Colonic mucosa (tissue), 4 donors: Measurements from ENCODE around the gene NME2. TPM values are rescaled to one million over a fixed set of nuclear protein-coding genes. Genes with fewer than 3 reads are reported as not detected.

Source experiments
- DNase-seq: peaks from one replicate; pipeline ENCODE4 v3.0.0-alpha.2; 2020
- H3K27ac ChIP-seq: fragments of 200-600 bp; one replicate; pipeline ENCODE4 v1.8.0; 2021
- H3K27me3 ChIP-seq: fragments of 200-600 bp; one replicate; pipeline ENCODE4 v1.8.0; 2021
- H3K36me3 ChIP-seq: fragments of 200-600 bp; one replicate; pipeline ENCODE4 v1.8.0; 2021
- H3K4me1 ChIP-seq: fragments of 200-600 bp; one replicate; pipeline ENCODE4 v1.8.0; 2021; ENCODE audit warnings: mild to moderate bottlenecking
- H3K4me3 ChIP-seq: fragments of 200-600 bp; one replicate; pipeline ENCODE4 v1.8.0; 2021
- H3K9ac ChIP-seq, 2 donors: one replicate each; pipeline ENCODE4 v1.7.0; 2013; ENCODE audit warnings: control low read depth in 2 of 2, low read depth in 2 of 2, low read length in 2 of 2
- H3K9me3 ChIP-seq: fragments of 200-600 bp; one replicate; pipeline ENCODE4 v1.8.0; 2021
- intact Hi-C: fragments of 100-400 bp; cut with DNase I; formaldehyde crosslinking; loops from one replicate; pipeline ENCODE4 v1.14.1; 2022
- total RNA-seq, 2 donors: library from RNA; stranded (reverse); fragmentation: NEBNext Ultra II Directional in 1 of 2; extraction: Animal tissue kit (Norgen Biotek cat#: 25700) in 1 of 2; gene quantifications; one replicate each; pipeline ENCODE4 v1.2.1, GENCODE V29; 2021
- TF ChIP-seq, protein P1 (sequence below): fragments of 200-600 bp; IDR thresholded peaks from one replicate; pipeline ENCODE4 v1.8.0; 2022; ENCODE audit warnings: antibody characterized with exemption, mild to moderate bottlenecking
- donor health status: healthy.
- donor health status: DM: no; HTN: no; CAD: no.
- donor health status: DM: no; HTN: no; CAD: no.

NME2 gene
- total RNA-seq, 2 donors from 2014 or later, result 428 to 708 TPM

DNA sequence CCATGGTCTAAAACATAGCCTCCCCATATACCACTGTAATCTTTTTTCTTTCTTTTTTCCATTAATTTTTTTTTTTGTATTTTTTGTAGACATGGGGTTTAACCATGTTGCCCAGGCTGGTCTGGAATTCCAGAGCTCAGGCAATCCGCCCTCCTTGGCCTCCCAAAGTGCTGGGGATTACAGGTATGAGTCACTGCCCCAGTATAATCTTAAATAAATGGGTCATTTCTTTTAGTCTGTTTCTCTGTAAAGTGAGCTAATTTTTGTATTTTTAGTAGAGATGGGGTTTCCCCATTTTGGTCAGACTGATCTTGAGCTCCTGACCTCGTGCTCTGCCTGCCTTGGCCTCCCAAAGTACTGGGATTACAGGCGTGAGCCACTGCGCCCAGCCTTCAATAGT is 18.6 kb upstream of the NME2 start:
- Histone ChIP-seq H3K27me3 (no peaks in the 10 kb centered on the region), H3K9me3 (no peaks in the 10 kb centered on the region), H3K4me1 (no peaks in the 10 kb centered on the region), H3K4me3 (no peak overlapping the region), H3K36me3 (no peaks in the 10 kb centered on the region), H3K9ac (no peak overlapping the region), H3K27ac (no peak overlapping the region)
- DNase-seq, result no peak
- TF ChIP-seq, protein P1, sequence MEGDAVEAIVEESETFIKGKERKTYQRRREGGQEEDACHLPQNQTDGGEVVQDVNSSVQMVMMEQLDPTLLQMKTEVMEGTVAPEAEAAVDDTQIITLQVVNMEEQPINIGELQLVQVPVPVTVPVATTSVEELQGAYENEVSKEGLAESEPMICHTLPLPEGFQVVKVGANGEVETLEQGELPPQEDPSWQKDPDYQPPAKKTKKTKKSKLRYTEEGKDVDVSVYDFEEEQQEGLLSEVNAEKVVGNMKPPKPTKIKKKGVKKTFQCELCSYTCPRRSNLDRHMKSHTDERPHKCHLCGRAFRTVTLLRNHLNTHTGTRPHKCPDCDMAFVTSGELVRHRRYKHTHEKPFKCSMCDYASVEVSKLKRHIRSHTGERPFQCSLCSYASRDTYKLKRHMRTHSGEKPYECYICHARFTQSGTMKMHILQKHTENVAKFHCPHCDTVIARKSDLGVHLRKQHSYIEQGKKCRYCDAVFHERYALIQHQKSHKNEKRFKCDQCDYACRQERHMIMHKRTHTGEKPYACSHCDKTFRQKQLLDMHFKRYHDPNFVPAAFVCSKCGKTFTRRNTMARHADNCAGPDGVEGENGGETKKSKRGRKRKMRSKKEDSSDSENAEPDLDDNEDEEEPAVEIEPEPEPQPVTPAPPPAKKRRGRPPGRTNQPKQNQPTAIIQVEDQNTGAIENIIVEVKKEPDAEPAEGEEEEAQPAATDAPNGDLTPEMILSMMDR, result no peak
- intact Hi-C loops, result no loop called here

GRCh38 chr17:51149163-51149562 is 17.0 kb upstream of the NME2 start:
- no peak for DNase-seq
- no peaks in the 10 kb centered on the region for H3K36me3 ChIP-seq
- H3K9ac ChIP-seq, result no peak overlapping the region
- H3K27ac ChIP-seq, result no peak overlapping the region
- H3K27me3 ChIP-seq, result no peaks in the 10 kb centered on the region
- H3K4me1 ChIP-seq, result no peaks in the 10 kb centered on the region
- no peaks in the 10 kb centered on the region for H3K9me3 ChIP-seq
- intact Hi-C loops, result no loop called here
- TF ChIP-seq, protein P1, result no peak
- H3K4me3 ChIP-seq, result no peak overlapping the region

DNA sequence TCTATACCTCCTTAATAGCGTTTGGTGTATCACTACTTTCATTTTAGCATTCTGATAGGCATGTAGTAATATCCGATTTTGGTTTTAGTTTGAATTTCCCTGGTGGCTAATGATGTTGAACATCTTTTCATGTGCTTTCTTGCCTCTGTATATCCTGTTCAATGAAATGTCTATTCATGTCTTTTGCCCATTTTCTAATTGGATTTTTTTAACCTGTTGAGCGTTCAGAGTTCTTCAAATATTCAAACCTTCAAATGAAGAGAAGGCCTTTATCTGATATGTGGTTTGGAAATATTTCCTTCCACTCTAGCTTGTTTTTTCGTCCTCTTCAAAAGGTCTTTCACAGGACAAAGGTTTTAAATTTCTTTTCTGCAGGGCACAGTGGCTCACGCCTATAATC is 15.3 kb upstream of the NME2 start:
- DNase-seq, result no peak
- Histone ChIP-seq H3K4me1 (peaks cover 6% of the 10 kb centered on the region), H3K4me3 (no peak overlapping the region), H3K27me3 (no peaks in the 10 kb centered on the region), H3K9me3 (no peaks in the 10 kb centered on the region), H3K36me3 (no peaks in the 10 kb centered on the region), H3K27ac (no peak overlapping the region), H3K9ac (no peak overlapping the region)
- intact Hi-C loops, result loop anchor here (5.0 kb wide), 1 partner anchor 149 kb away; no protein-coding TSS in a partner anchor
- TF ChIP-seq, protein P1, result no peak

GRCh38 chr17:51152766-51153209 is 13.4 kb upstream of the NME2 start:
- H3K9me3 ChIP-seq, result no peaks in the 10 kb centered on the region
- peak overlapping the region; percentile 74 for H3K27ac ChIP-seq
- intact Hi-C loops, result loop anchor here (5.0 kb wide), 1 partner anchor 150 kb away; no protein-coding TSS in a partner anchor
- TF ChIP-seq, protein P1, result no peak
- peak overlapping the region; percentile 45 to 80 for H3K9ac ChIP-seq
- peaks cover 6% of the 10 kb centered on the region for H3K4me1 ChIP-seq
- peak overlapping the region; percentile 68 for H3K4me3 ChIP-seq
- H3K36me3 ChIP-seq, result no peaks in the 10 kb centered on the region
- H3K27me3 ChIP-seq, result no peaks in the 10 kb centered on the region
- peak; percentile 26 for DNase-seq

DNA sequence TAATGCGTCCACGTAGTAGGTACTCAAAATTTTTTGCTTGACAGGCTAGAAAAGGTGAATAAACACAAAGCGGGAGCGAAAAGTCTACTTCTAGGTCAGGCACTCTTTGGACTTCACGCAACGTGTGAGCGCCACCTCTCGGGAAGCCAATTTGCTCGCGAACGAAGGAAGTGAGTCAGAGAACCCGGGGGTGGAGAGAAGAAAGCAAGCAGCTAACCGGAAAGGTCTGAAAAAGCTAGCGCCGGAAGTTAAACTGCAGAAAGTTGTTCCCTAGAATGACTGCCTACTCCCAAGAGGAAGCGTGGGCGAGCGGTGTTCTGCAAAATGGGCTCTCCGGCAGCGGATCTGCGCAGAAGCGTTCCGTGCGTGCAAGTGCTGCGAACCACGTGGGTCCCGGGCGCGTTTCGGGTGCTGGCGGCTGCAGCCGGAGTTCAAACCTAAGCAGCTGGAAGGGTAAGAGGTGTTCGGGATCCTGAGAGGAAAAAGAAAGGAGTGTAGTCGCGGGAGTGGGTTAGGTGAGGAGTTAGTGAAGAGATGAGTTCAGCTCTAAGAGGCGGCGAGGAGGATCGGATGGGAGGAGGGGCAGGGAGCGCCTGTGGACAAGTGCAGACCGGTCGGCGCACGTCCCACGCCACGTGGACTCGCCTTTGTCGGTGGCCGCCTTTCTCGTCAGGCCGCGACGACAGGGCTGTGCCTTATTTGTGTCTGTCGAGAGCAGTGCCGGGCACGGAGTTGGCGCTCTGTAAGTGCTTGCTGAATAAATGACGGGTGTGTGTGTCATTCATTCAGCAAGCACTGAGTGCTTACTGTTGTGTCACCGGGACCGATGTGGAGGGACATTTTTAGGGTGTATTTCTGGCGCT is 12.8 kb upstream of the NME2 start, which contains the start of gene NME1:
Gene NME1, plus strand, starts transcription at position 350 of the 863 bp plus-strand sequence. CDS start 2,096 bp downstream, outside the sequence.
- TF ChIP-seq, protein P1, result peak; percentile 65
- no peaks in the 10 kb centered on the region for H3K36me3 ChIP-seq
- H3K4me3 ChIP-seq, result peak within 1 kb of the TSS; percentile 68
- DNase-seq, result peak; percentile 98
- H3K27ac ChIP-seq, result peak within 1 kb of the TSS; percentile 74
- peaks cover 6% of the 10 kb centered on the region for H3K4me1 ChIP-seq
- H3K9me3 ChIP-seq, result no peaks in the 10 kb centered on the region
- intact Hi-C loops, result loop anchor here (5.0 kb wide), 1 partner anchor 151 kb away; no protein-coding TSS in a partner anchor
- H3K27me3 ChIP-seq, result no peaks in the 10 kb centered on the region
- peak within 1 kb of the TSS; percentile 80 to 83 for H3K9ac ChIP-seq
